T47D (cell line): ENCODE measurements around the gene LSM12.
A peak's percentile ranks its signal among the peaks of the same experiment; 100 is the strongest.
"Not testable (repeated sequence)": the region's sequence is repeated elsewhere in the genome, so short reads cannot be mapped to it uniquely, and the experiment has no call there.

ENCODE experiments used
- DNase-seq, 2 experiments: peaks; one replicate each; pipeline versions ENCODE4 v3.0.0 to v3.0.0-alpha.2; 2011 to 2012; ENCODE audit warnings: low read depth in 1 of 2, low spot score in 1 of 2
- JUND ChIP-seq: IDR thresholded peaks from 2 replicates; pipeline ENCODE4 v1.6.1; 2012; ENCODE audit warnings: low read depth
- in situ Hi-C: cut with HindIII; loops from 2 replicates; pipeline ENCODE4 v1.10.0; 2016; ENCODE audit warnings: low sequenced_read_pairs, low pct_unique_long_range_greater_than_20kb

Gene LSM12

GRCh38 chr17:44004077-44004760 lies 62.3 kb downstream of the LSM12 start, which contains the start of gene NAGS:
TSS of gene NAGS (plus strand) at chr17:44004622. CDS start at chr17:44004664, 42 bp downstream.
- in situ Hi-C loops, result no loop called here
- no peak for TF ChIP-seq JUND
- DNase-seq, result no peak

GRCh38 chr17:44002141-44002848 lies 64.2 kb downstream of the LSM12 start:
- no peak for DNase-seq

GRCh38 chr17:44001461-44001920 lies 65.0 kb downstream of the LSM12 start:
- TF ChIP-seq JUND, result no peak
- in situ Hi-C loops, result no loop called here
- no peak for DNase-seq

More at GRCh38 chr17:44002141-44002848, 64.2 kb downstream of the LSM12 start:
- in situ Hi-C loops, result no loop called here
- TF ChIP-seq JUND, result no peak

GRCh38 chr17:44000871-44001460 lies 65.5 kb downstream of the LSM12 start:
- no peak for TF ChIP-seq JUND
- in situ Hi-C loops, result no loop called here
- DNase-seq, result peak in 1 of 2 experiments; percentile 26

GRCh38 chr17:44000141-44000860 lies 66.2 kb downstream of the LSM12 start:
- no peak for DNase-seq
- in situ Hi-C loops, result no loop called here
- no peak for TF ChIP-seq JUND

- DNase-seq, result no peak
- in situ Hi-C loops, result no loop called here
- no peak for TF ChIP-seq JUND
These were observed 67.4 kb downstream of the LSM12 start for GRCh38 chr17:43999024-43999423.

- no peak for DNase-seq
- no peak for TF ChIP-seq JUND
- in situ Hi-C loops, result no loop called here
These were observed 67.9 kb downstream of the LSM12 start for GRCh38 chr17:43998552-43998951.

GRCh38 chr17:43997180-43997579 lies 69.3 kb downstream of the LSM12 start:
- in situ Hi-C loops, DNase-seq: not testable (repeated sequence)

GRCh38 chr17:43995150-43995471 lies 71.4 kb downstream of the LSM12 start:
- in situ Hi-C loops, result no loop called here
- TF ChIP-seq JUND, result no peak

GRCh38 chr17:43994272-43995149 lies 72.0 kb downstream of the LSM12 start:
- in situ Hi-C loops, result no loop called here

More at GRCh38 chr17:43995150-43995471, 71.4 kb downstream of the LSM12 start:
- no peak for DNase-seq

GRCh38 chr17:43992641-43993040 lies 73.8 kb downstream of the LSM12 start:
- no peak for TF ChIP-seq JUND
- in situ Hi-C loops, result no loop called here
- DNase-seq, result no peak

More at GRCh38 chr17:43994272-43995149, 72.0 kb downstream of the LSM12 start:
- no peak for TF ChIP-seq JUND
- DNase-seq, result peak; percentile 79 to 85

GRCh38 chr17:43988301-43988700 lies 78.2 kb downstream of the LSM12 start:
- in situ Hi-C loops, result no loop called here
- TF ChIP-seq JUND, result no peak
- DNase-seq, result no peak
